Hair follicle dermal papilla cell (primary cell): ENCODE measurements around the gene C5AR1. TPM values are rescaled to one million over a fixed set of nuclear protein-coding genes. Genes with fewer than 3 reads are reported as not detected.

Source experiments
- total RNA-seq: library from RNA; depleted of rRNA; stranded (reverse); fragments of >200 nt; gene quantifications from 2 replicates; pipeline ENCODE4 v1.2.3, GENCODE V29; 2012

The C5AR1 gene
- 0.49 TPM in 1 of 2 replicates, not detected in the other for total RNA-seq

GRCh38 chr19:47309608-47310007, at the start of gene C5AR1:
Gene C5AR1, plus strand, starts transcription at chr19:47309861. Its CDS starts 35 bp downstream, at chr19:47309896.

GRCh38 chr19:47274071-47274890, 35.4 kb upstream of the C5AR1 start, which contains the start of gene INAFM1:
Gene INAFM1, plus strand, starts transcription at chr19:47274885. Its CDS starts 35 bp downstream, at chr19:47274920.

GRCh38 chr19:47331931-47332547, 22.4 kb downstream of the C5AR1 start, which contains the start of gene C5AR2:
Gene C5AR2, plus strand, starts transcription at chr19:47332175. Its CDS starts 8,625 bp downstream, at chr19:47340800.

GRCh38 chr19:47348819-47349795, 39.4 kb downstream of the C5AR1 start, which contains the start of gene DHX34:
Gene DHX34, plus strand, starts transcription at chr19:47349315. Its CDS starts 3,716 bp downstream, at chr19:47353031.

Other genes starting within 250 kb of the C5AR1 start
- 21.1 and 21.3 TPM in 2 replicates for gene ZC3H4, start 196.1 kb upstream of the C5AR1 start, total RNA-seq
- 97.8 and 106 TPM in 2 replicates for gene SAE1, start 179.0 kb upstream of the C5AR1 start, total RNA-seq
- gene BBC3, start 78.7 kb upstream of the C5AR1 start, total RNA-seq = 6.3 and 8.9 TPM in 2 replicates
- 9.6 and 13.4 TPM in 2 replicates for gene CCDC9, start 53.3 kb upstream of the C5AR1 start, total RNA-seq
- 2.6 and 2.9 TPM in 2 replicates for gene INAFM1, start 35.0 kb upstream of the C5AR1 start, total RNA-seq
- 0.32 and 0.49 TPM in 2 replicates for gene C5AR2, start 22.3 kb downstream of the C5AR1 start, total RNA-seq
- gene DHX34, start 39.5 kb downstream of the C5AR1 start, total RNA-seq = 12.8 and 16.7 TPM in 2 replicates
- gene MEIS3, start 109.7 kb downstream of the C5AR1 start, total RNA-seq = 36.7 and 51.6 TPM in 2 replicates
- gene SLC8A2, start 162.0 kb downstream of the C5AR1 start, total RNA-seq = 0.97 TPM in 1 of 2 replicates, not detected in the other
- 2.6 and 2.8 TPM in 2 replicates for gene KPTN, start 174.4 kb downstream of the C5AR1 start, total RNA-seq
- gene NAPA, start 205.2 kb downstream of the C5AR1 start, total RNA-seq = 81.9 and 117 TPM in 2 replicates